ENCODE results near the gene RBM47. TPM values are rescaled to one million over a fixed set of nuclear protein-coding genes. Genes with fewer than 3 reads are reported as not detected.

Gene RBM47
- polyA plus RNA-seq, 1 donor from 2014 or later = 1.7 TPM

GRCh38 chr4:40575846-40576245, 53.8 kb downstream of the RBM47 start:
- no peaks in the 10 kb centered on the region for H3K36me3 ChIP-seq (ENCODE audit: insufficient read depth, low read length)
- no peak overlapping the region for H2AFZ ChIP-seq (ENCODE audit: low read depth, low read length)
- no peaks in the 10 kb centered on the region for H3K9me2 ChIP-seq (ENCODE audit: insufficient read depth, low read length)
- no peaks in the 10 kb centered on the region for H4K20me1 ChIP-seq (ENCODE audit: insufficient read depth)
- no peaks in the 10 kb centered on the region for H3K9me3 ChIP-seq (ENCODE audit: low read length)
- H3K4me3 ChIP-seq (ENCODE audit: low read length) = no peak overlapping the region
- H3K27me3 ChIP-seq (ENCODE audit: insufficient read depth, low read depth, low read length) = no peaks in the 10 kb centered on the region
- no peak overlapping the region for H3K27ac ChIP-seq (ENCODE audit: low read length)
- H3K79me2 ChIP-seq (replicated peaks; ENCODE audit: insufficient read depth, low read length) = no peaks in the 10 kb centered on the region
- H3F3A ChIP-seq (ENCODE audit: insufficient read depth, low read length, poor library complexity, severe bottlenecking) = no peaks in the 10 kb centered on the region
- TF ChIP-seq RAD21 (conservative IDR thresholded peaks at IDR 0.05) (no peak), SMC3 (conservative IDR thresholded peaks at IDR 0.05; ENCODE audit: poor library complexity) (no peak), POLR2AphosphoS5 (IDR thresholded peaks at IDR 0.05) (no peak), CTCF (IDR thresholded peaks at IDR 0.05; ENCODE audit: poor library complexity, severe bottlenecking) (no peak)
- TF ChIP-seq, protein P1, sequence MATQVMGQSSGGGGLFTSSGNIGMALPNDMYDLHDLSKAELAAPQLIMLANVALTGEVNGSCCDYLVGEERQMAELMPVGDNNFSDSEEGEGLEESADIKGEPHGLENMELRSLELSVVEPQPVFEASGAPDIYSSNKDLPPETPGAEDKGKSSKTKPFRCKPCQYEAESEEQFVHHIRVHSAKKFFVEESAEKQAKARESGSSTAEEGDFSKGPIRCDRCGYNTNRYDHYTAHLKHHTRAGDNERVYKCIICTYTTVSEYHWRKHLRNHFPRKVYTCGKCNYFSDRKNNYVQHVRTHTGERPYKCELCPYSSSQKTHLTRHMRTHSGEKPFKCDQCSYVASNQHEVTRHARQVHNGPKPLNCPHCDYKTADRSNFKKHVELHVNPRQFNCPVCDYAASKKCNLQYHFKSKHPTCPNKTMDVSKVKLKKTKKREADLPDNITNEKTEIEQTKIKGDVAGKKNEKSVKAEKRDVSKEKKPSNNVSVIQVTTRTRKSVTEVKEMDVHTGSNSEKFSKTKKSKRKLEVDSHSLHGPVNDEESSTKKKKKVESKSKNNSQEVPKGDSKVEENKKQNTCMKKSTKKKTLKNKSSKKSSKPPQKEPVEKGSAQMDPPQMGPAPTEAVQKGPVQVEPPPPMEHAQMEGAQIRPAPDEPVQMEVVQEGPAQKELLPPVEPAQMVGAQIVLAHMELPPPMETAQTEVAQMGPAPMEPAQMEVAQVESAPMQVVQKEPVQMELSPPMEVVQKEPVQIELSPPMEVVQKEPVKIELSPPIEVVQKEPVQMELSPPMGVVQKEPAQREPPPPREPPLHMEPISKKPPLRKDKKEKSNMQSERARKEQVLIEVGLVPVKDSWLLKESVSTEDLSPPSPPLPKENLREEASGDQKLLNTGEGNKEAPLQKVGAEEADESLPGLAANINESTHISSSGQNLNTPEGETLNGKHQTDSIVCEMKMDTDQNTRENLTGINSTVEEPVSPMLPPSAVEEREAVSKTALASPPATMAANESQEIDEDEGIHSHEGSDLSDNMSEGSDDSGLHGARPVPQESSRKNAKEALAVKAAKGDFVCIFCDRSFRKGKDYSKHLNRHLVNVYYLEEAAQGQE (IDR thresholded peaks at IDR 0.05; ENCODE audit: borderline replicate concordance) = no peak
- no peak overlapping the region for H3K4me2 ChIP-seq (ENCODE audit: low read length)
- H3K9ac ChIP-seq (ENCODE audit: low read length) = no peak overlapping the region

- Histone ChIP-seq H3K4me3 (ENCODE audit: low read length) (no peak overlapping the region), H4K20me1 (ENCODE audit: insufficient read depth) (no peaks in the 10 kb centered on the region), H3K27ac (ENCODE audit: low read length) (no peak overlapping the region), H3K4me2 (ENCODE audit: low read length) (no peak overlapping the region), H2AFZ (ENCODE audit: low read depth, low read length) (no peak overlapping the region), H3K79me2 (replicated peaks; ENCODE audit: insufficient read depth, low read length) (no peaks in the 10 kb centered on the region), H3K36me3 (ENCODE audit: insufficient read depth, low read length) (no peaks in the 10 kb centered on the region), H3K9me2 (ENCODE audit: insufficient read depth, low read length) (no peaks in the 10 kb centered on the region), H3K9me3 (ENCODE audit: low read length) (no peaks in the 10 kb centered on the region), H3K27me3 (ENCODE audit: insufficient read depth, low read depth, low read length) (no peaks in the 10 kb centered on the region), H3K9ac (ENCODE audit: low read length) (no peak overlapping the region), H3F3A (ENCODE audit: insufficient read depth, low read length, poor library complexity, severe bottlenecking) (no peaks in the 10 kb centered on the region)
- no peak for TF ChIP-seq MXI1 (conservative IDR thresholded peaks at IDR 0.05; ENCODE audit: poor library complexity, severe bottlenecking)
- TF ChIP-seq, protein P1 (IDR thresholded peaks at IDR 0.05; ENCODE audit: borderline replicate concordance) = no peak
- no peak for TF ChIP-seq SMC3 (conservative IDR thresholded peaks at IDR 0.05; ENCODE audit: poor library complexity)
- TF ChIP-seq TAF1 (IDR thresholded peaks at IDR 0.05; ENCODE audit: low read depth) = no peak
- no peak for TF ChIP-seq EP300 (conservative IDR thresholded peaks at IDR 0.05; ENCODE audit: poor library complexity, severe bottlenecking)
- no peak for TF ChIP-seq RAD21 (conservative IDR thresholded peaks at IDR 0.05)
- no peak for TF ChIP-seq EZH2 (IDR thresholded peaks at IDR 0.05; ENCODE audit: borderline replicate concordance, insufficient read depth, low read length, poor library complexity, severe bottlenecking)
Measured at GRCh38 chr4:40573593-40574311, 55.9 kb downstream of the RBM47 start.

All from neural cell (in vitro differentiated cells).